GM12891 (cell line): ENCODE results near the gene GPR15LG.

ENCODE experiments used
- PAX5 ChIP-seq: IDR thresholded peaks from 2 replicates; pipeline ENCODE4 v1.6.1; 2011; ENCODE audit warnings: low read length, moderate library complexity, mild to moderate bottlenecking; ENCODE audit not compliant: insufficient read depth, severe bottlenecking
- POLR2A ChIP-seq: IDR thresholded peaks from 2 replicates; pipeline ENCODE4 v1.6.1; 2011; ENCODE audit warnings: low read depth, low read length, control low read depth
- POLR2AphosphoS5 ChIP-seq: IDR thresholded peaks from 2 replicates; pipeline ENCODE4 v1.6.1; 2011; ENCODE audit warnings: low read depth, low read length, control low read depth
- POU2F2 ChIP-seq: IDR thresholded peaks from 2 replicates; pipeline ENCODE4 v1.6.1; 2011; ENCODE audit warnings: low read depth, mild to moderate bottlenecking, control low read depth, low read length, moderate library complexity
- SPI1 ChIP-seq: IDR thresholded peaks from 2 replicates; pipeline ENCODE4 v1.6.1; 2011; ENCODE audit warnings: low read depth, low read length, control low read depth
- TAF1 ChIP-seq: IDR thresholded peaks from 2 replicates; pipeline ENCODE4 v1.6.1; 2011; ENCODE audit warnings: low read depth, low read length, control low read depth

GRCh38 chr10:84159076-84159685 lies 14.4 kb upstream of the GPR15LG start:
- TF ChIP-seq POLR2A (no peak), POLR2AphosphoS5 (no peak), TAF1 (no peak), SPI1 (no peak), POU2F2 (no peak), PAX5 (no peak)
